Measurements from ENCODE around the gene RHBDF1.
"Not testable (repeated sequence)": the region's sequence is repeated elsewhere in the genome, so short reads cannot be mapped to it uniquely, and the experiment has no call there.

RHBDF1 gene

DNA sequence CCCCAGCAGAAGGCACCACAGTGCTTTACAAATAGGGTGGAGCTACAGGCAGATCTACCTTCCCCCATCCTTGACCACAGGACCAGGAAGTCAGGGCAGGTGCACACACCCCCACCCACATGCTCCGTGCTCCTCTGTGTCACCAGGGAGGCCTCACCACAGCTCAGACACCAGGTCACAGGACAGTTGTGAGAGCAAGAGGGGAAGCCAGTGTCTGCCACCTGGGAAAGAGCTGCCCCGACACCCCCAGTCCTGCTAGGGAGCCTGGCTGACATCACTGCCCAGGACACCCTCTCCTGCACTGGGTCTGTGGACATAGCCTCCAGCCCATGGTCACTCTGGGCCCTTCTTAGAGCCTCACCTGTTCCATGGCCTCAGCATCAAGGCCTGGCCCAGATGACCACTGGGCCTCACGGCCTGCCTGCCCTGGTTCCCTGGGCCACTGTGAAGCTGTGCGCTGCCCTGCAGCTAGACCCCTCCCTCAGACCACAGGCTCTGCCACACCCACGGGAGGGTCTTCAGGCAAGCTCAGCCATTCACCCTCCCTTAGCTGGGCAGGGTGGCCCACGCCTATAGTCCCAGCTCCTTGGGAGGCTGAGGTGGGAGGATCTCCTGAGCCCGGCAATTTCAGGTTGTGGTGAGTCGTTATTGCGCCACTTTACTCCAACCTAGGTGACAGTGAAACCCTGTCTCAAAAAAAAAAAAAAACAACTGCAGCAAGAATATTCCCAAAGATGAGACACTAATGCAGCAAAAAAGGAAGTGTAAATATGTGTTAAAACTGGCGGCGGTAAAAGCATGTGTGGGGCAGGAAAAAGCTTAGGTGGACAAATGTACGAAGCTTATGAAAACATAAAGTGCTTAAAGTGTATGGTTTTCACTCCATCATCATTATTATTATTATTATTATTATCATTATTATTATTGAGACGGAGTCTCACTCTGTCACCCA is 33.2 kb downstream of the RHBDF1 start:
- DNase-seq = no peak

GRCh38 chr16:38206-38605 is 34.2 kb downstream of the RHBDF1 start:
- DNase-seq = not testable (repeated sequence)

DNA sequence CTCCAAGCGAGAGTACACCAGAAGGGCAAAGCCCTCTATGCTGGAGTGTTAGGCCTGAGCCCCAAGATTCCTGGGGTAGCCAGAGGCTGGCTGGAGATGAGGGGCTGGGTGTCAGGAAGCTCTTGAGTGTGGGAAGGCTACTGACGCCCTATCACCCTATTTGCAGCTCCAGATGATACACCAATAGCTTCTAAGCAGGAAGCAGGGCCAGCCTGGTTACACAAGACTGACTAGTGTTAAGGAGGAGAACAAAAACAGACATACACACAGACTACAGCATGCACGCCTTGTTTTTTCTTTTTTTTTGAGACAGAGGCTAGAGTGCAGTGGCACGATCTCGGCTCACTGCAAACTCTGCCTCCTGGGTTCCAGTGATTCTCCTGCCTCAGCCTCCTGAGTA is 34.9 kb downstream of the RHBDF1 start:
- no peak for DNase-seq

DNA sequence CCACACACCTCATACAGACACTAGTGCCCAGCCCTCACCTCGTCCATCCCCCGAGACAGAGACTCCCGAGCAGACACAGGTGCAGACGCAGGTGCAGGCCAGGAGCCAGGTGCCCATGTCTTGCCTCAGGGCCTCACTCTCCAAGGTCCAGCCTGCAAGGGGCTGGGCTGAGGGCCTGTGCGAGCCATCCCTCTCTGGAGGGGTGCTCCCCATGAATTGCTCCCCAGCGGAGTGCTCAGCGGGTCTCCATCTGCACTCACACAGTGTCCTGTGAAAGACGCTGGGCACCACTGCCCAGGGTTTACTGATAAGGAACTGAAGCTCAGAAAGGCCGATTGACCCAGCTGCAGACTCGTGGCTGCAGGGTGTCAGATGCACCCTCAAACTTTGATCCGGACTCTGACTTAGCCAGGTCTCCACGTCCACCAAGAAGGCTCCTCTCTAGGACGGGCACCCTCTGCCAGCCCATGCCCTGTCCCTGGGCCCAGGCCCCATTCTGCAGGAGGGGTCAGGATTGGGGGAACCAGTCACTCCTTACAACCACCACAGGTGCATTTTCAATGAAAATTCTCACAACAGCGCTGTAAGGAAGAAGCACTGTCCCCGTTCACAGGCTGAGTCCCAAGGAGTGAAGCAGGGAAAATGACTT is 36.0 kb downstream of the RHBDF1 start:
- no peak for DNase-seq

- no peak for DNase-seq
Observed at GRCh38 chr16:35678-36305, 36.6 kb downstream of the RHBDF1 start.

- DNase-seq = peak in 1 of 56 donors; percentile 17
Observed at GRCh38 chr16:35011-35677, 37.3 kb downstream of the RHBDF1 start.

DNA sequence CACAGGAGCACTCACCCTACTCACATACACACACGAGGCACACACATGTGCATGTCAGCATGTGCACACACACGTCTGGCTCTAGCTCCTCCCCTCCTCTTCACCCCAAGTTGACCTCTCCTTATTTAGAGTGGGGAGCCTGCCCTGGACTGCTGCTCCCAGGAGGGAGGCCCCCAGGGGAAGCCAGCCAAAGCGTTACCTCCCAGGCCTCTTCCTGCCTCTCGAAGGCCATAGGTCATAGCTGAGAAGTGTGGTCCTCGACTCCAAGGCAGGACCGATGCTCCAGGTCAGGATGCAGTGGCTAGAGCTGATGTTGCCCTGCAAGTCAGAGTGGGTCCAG is 37.8 kb downstream of the RHBDF1 start:
- DNase-seq = no peak

- no peak for DNase-seq
Observed at GRCh38 chr16:33877-34647, 38.4 kb downstream of the RHBDF1 start.

GRCh38 chr16:33154-33876 is 39.1 kb downstream of the RHBDF1 start:
- not testable (repeated sequence) for DNase-seq

DNA sequence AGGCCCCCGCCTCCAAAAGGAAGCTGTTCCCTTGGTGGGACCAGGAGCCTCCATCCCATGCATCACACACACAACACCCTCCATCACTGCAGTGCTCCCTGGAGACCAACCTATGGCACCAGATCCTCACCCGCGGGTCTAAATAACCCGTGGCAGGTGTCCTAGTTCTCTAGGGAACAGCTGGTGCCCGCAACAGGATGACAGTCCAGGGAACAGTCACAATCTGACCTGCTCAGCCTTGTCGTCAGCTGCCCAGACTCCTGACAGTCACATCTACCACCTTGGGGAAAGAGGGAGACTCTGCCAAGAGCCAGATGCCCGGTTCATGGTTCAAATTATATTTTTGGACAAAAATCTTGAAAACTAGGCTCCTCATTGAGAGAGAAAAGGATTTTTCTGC is 41.8 kb downstream of the RHBDF1 start:
- not testable (repeated sequence) for DNase-seq

DNA sequence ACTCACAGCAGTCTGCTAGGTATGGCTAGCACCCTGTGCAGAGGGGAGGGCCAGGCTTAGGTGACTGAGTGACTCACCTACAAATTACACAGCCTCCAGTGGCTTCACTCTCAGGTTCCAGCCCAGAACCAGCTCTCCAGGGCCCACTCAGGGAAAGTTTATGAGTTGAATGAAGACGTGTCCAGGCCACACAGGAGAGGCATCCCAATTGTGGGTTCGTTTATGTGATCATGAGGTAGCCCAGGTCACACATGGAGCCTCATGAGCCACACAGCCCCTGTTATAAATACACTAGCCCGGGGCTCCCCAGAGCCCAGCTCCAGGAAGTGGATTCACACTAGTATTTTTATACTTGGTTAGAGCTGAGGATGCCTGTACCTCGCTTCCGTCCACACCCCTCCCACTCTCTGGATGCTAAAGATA is 46.5 kb downstream of the RHBDF1 start:
- DNase-seq = not testable (repeated sequence)

- DNase-seq = not testable (repeated sequence)
Observed at GRCh38 chr16:24151-24550, 48.3 kb downstream of the RHBDF1 start.

DNA sequence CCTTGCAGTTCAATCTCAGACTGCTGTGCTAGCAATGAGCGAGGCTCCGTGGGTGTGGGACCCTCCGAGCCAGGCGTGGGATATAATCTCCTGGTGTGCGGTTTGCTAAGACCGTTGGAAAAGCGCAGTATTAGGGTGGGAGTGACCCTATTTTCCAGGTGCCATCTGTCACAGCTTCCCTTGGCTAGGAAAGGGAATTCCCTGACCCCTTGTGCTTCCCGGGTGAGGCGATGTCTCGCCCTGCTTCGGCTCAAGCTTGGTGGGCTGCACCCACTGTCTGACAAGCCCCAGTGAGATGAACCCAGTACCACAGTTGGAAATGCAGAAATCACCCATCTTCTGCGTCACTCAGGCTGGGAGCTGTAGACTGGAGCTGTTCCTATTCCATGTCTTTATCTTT is 51.5 kb downstream of the RHBDF1 start:
- not testable (repeated sequence) for DNase-seq

DNA sequence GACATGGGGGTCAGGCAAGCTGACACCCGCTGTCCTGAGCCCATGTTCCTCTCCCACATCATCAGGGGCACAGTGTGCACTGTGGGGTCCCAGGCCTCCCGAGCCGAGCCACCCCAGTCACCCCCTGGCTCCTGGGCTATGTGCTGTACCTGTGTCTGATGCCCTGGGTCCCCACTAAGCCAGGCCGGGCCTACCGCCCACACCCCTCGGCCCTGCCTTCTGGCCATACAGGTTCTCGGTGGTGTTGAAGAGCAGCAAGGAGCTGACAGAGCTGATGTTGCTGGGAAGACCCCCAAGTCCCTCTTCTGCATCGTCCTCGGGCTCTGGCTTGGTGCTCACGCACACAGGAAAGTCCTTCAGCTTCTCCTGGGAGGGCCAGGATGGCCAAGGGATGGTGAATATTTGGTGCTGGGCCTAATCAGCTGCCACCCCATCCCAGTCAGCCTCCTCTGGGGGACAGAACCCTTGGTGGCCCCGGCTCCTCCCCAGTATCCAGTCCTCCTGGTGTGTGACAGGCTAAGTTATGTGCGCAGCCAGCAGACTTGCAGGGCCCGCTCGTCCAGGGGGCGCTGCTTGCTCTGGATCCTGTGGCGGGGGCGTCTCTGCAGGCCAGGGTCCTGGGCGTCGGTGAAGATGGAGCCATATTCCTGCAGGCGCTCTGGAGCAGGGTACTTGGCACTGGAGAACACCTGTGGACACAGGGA is 55.2 kb downstream of the RHBDF1 start:
- DNase-seq = not testable (repeated sequence)

- peak in 39 of 56 donors; percentile 15 to 98 (median 79) for DNase-seq
Observed at GRCh38 chr16:10772-11171, 61.7 kb downstream of the RHBDF1 start.

DNA sequence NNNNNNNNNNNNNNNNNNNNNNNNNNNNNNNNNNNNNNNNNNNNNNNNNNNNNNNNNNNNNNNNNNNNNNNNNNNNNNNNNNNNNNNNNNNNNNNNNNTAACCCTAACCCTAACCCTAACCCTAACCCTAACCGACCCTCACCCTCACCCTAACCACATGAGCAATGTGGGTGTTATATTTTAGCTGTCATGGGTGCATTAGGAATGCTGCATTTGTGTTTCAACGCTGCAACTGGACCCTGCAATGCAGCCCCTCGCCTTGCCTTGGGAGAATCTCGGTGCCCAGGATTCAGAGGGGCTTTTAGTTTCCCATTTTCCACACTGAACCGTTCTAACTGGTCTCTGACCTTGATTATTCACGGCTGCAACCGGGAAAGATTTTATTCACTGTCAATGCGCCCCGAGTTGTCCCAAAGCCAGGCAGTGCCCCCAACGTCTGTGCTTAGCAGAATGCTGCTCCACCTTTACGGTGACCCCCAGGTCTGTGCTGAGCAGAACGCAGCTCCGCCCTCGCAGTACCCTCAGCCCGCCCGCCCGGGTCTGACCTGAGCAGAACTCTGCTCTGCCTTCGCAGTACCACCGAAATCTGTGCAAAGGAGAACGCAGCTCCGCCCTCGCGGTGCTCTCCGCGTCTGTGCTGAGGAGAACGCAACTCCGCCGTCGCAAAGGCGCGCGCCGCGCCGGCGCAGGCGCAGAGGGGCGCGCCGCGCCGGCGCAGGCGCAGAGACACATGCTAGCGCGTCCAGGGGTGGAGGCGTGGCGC is 62.3 kb downstream of the RHBDF1 start:
- DNase-seq = peak in 2 of 56 donors; percentile 10 to 21

All from nucleus accumbens (tissue), 56 donors.